Right ventricle myocardium superior (tissue), 1 donor: ENCODE data around the gene KANSL1L. TPM values are rescaled to one million over a fixed set of nuclear protein-coding genes. Genes with fewer than 3 reads are reported as not detected.
"Not testable (repeated sequence)": the region's sequence is repeated elsewhere in the genome, so short reads cannot be mapped to it uniquely, and the experiment has no call there.

ENCODE experiments used
- ATAC-seq: fragments of 200-7000 bp; cut with Tn5 transposase; one replicate; pipeline ENCODE4 v1.9.1; 2020; ENCODE audit warnings: mild to moderate bottlenecking; ENCODE audit not compliant: poor library complexity
- DNase-seq: peaks from one replicate; pipeline ENCODE4 v3.0.0-alpha.2; 2020
- intact Hi-C: fragments of 100-400 bp; cut with DNase I; formaldehyde crosslinking; loops from one replicate; pipeline ENCODE4 v1.11.2; 2022
- total RNA-seq: library from RNA; stranded (reverse); fragmentation: NEBNext Ultra II Directional; extraction: Animal tissue kit (Norgen Biotek cat#: 25700); gene quantifications from one replicate; pipeline ENCODE4 v1.2.1, GENCODE V29; 2021
- donor health status: DM: no; HTN: yes; CAD: no; lungs with severe emphysema.

The KANSL1L gene
- total RNA-seq, 1 donor from 2014 or later: 15.8 TPM

DNA sequence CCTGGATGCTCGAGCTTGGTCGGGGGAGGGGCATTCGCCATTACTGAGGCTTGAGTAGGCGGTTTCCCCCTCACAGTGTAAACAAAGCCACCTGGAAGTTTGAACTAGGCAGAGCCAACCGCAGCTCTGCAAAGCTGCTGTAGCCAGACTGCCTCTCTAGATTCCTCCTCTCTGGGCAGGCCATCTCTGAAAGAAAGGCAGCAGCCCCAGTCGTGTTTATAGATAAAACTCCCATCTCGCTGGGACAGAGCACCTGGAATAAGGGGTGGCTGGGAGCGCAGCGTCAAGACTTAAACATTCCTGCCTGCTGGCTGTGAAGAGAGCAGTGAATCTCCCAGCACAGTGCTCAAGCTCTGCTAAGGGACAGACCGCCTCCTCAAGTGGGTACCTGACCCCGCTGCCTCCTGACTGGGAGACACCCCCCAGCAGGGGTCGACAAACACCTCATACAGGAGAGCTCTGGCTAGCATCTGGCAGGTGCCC, 10.4 kb upstream of the KANSL1L start:
- intact Hi-C loops, DNase-seq: not testable (repeated sequence)

DNA sequence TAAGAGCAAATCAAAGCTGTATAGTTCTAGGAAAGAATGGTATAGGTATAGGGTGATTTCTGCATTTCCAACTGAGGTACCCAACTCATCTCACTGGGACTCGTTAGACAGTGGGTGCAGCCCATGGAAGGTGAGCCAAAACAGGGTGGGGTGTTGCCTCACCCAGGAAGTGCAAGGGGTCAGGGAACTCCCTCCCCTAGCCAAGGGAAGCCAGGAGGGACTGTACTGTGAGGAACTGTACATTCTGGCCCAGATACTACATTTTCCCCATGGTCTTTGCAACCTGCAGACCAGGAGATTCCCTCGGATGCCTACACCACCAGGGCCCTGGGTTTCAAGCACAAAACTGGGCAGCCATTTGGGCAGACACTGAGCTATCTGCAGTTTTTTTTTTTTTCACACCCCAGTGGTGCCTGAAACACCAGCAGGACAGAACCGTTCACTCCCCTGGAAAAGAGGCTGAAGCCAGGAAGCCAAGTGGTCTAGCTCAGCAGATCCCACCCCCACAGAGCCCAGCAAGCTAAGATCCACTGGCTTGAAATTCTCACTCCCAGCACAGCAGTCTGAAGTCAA, 9.9 kb upstream of the KANSL1L start:
- DNase-seq, ATAC-seq, intact Hi-C loops: not testable (repeated sequence)

More for the DNA sequence above, 10.4 kb upstream of the KANSL1L start:
- not testable (repeated sequence) for ATAC-seq

DNA sequence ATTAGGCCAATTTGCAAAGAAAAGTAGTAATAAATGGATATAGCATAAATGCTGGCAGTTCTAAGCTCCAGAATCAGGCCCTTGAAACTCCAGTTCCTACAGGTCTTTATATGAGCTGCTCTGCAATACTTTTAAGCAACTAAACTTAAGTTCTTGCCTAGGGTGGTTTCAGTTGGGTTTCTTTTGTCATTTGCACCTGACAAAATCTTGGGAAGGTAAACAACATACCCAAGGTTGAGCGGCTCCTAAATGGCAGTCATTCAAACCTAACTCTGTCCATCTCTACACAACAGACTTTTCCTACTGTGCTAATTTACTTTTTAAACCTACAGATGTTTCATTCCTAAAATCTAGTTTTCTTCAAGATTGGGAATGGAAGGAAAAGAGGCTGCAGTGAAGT, 9.3 kb upstream of the KANSL1L start:
- intact Hi-C loops: no loop called here
- DNase-seq: no peak
- ATAC-seq: no peak

DNA sequence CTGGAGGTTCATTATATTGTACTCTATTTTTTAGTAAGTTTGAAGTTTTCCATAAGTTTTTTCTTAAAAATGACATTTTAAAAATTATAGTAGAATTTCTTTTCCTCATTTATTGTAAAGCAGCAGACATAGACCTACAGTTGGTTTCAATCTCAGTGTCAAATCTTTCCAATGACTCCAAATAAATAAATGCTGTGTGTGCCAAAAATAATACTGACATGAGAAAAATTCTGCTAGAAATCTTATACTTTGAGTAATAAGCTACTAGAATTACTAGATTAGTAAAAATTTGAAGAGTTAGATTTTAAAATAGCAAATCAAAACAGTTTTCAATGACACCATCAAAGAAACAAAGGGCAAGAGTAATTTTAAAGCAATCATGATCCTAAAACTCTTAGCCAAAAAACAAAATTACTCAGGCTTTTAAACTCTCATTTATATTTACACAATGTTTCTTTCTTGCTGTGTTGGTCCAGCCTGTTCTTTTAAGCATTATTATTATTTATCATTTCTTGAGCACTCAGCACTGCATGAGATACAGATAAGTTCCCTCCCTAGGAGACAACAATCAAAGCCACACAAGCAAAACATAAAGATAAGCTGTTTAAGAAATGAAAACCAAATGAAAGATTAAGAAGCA, 8.3 kb upstream of the KANSL1L start:
- no peak for ATAC-seq
- intact Hi-C loops: loop anchor here (10.0 kb wide), 1 partner anchor 175 kb away; the partner anchor contains the start of gene RPE
- no peak for DNase-seq

DNA sequence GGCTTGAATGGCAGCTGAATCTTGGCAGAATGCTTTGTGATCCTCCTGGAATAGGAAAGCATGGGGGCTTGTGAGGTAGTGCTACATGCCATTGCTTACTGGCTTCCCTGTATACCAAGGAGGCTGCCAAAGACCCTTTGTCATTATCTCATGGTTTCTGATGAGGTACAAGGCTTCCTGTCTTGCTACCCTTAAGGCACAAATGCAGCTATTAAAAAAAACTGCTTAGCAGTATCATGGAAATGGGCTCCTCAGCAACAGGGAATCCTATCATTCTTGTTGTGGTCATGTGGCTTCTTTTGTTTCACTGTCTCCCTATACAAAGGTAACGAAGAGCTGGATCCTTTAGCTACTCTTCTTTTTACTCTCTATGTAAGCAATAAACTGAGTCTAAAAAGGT, 6.6 kb upstream of the KANSL1L start:
- DNase-seq (no peak), ATAC-seq (no peak)
- intact Hi-C loops: loop anchor here (10.0 kb wide), 1 partner anchor 173 kb away; the partner anchor contains the start of gene RPE

DNA sequence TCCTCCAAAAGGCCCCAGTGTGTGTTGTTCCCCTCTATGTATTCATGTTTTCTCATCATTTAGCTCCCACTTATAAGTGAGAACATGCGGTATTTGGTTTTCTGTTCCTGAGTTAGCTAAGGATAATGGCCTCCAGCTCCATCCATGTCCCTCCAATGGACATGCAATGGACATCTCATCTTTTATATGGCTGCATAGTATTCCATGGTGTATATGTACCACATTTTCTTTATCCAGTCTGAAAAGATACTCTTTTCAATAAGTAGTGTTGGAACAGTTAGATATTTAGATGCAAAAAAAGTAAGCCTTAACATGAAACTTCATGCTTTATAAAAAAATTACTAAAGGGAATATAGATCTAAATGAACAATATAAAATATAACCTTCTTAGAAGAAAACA, 5.9 kb upstream of the KANSL1L start:
- not testable (repeated sequence) for DNase-seq, ATAC-seq
- intact Hi-C loops: loop anchor here (10.0 kb wide), 1 partner anchor 172 kb away; the partner anchor contains the start of gene RPE

DNA sequence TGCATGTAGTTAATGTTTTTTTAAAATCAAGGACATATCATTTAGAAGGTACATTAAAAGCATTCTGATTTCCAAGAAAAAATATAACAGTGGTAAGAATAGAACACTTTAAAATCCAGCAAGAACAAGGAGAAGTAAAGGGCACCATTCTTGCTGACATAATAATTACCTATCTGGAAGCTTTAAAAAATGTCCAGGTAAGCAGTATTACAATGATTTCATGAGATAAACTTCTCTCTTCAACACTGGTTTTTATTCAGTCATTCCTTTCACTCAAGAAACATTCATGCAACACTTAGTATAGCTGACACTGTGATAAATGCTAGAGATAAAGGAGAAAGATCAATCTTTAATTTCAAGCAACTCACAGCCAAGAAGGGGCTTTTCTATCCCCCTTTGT, 2.9 kb upstream of the KANSL1L start:
- no peak for DNase-seq
- intact Hi-C loops: loop anchor here (10.0 kb wide), 1 partner anchor 169 kb away; the partner anchor contains the start of gene RPE
- ATAC-seq: no peak

DNA sequence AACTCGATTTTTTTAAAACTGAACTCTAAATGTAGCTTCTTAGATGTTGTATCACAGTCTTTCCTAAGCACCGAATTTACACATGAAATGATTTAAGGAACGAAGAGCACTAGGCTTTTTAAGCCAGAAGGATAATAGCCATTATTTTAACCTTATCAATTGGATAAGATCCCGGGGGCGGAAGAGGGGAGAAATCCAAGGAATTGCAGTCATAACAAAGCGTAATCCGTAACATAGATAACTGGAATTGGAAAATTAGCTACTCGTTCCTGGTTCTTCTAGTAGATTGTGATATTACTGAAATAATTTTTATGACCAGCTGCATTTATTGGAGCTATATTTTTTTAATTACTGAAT, 988 bp upstream of the KANSL1L start:
- no peak for ATAC-seq
- intact Hi-C loops: loop anchor here (10.0 kb wide), 1 partner anchor 167 kb away; the partner anchor contains the start of gene RPE
- no peak for DNase-seq

DNA sequence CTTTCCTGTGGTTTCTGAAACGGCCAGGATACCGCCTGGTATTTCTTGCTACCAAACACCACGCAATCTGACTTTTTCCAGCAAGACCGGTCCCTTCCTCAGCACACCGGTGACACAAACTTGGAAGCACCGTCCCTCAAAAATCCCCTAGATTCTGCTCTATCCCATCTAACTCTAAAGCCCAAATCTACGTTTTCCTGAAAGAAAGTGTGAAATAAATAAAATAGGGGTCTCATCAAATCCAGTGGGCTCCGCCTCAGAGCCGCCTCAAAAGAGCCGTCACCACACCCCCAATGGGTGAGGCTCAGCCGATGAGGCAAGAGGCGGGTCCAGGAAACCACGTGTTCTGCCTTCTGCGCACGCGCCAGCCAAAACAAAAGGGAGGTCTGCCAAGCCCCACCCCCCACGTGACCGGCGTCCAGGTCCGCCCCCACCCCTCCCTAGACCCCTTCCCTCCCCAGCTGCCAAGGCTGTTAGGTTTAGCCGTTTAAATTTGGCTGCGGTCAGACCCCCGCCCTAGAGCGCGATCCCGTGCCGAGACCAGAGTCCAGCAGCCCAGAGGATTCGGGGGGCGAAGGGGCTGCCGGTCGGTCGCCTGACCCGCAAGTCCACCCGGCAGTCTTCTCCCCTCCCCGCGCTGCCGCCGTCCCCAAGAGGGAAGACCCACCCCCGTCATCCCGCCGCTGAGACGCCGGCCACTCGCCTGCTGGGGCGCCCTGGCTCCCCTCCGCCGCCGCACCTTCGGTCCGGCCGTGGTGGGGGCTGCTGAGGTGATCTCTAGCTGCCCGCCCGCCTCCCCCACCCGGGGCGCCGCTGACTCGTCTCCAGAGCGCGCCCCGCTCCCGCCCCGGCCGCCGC, 534 bp downstream of the KANSL1L start:
- intact Hi-C loops: loop anchor here (10.0 kb wide), 1 partner anchor 166 kb away; the partner anchor contains the start of gene RPE
- ATAC-seq: peak; percentile 89
- peak; percentile 96 for DNase-seq

DNA sequence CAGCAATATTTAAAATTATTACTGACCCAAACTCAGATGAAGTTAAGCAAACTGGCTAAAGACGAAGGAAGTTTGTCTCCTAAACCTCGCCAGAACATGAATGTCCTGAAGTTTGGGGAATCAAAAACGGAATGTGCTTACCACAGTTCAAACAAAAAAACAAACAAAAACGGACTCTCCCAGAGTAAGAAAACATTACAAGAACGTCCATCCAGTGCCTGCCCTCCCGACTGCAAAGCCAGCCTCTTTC, 1.1 kb downstream of the KANSL1L start:
- DNase-seq: no peak
- intact Hi-C loops: loop anchor here (10.0 kb wide), 1 partner anchor 165 kb away; the partner anchor contains the start of gene RPE
- no peak for ATAC-seq

DNA sequence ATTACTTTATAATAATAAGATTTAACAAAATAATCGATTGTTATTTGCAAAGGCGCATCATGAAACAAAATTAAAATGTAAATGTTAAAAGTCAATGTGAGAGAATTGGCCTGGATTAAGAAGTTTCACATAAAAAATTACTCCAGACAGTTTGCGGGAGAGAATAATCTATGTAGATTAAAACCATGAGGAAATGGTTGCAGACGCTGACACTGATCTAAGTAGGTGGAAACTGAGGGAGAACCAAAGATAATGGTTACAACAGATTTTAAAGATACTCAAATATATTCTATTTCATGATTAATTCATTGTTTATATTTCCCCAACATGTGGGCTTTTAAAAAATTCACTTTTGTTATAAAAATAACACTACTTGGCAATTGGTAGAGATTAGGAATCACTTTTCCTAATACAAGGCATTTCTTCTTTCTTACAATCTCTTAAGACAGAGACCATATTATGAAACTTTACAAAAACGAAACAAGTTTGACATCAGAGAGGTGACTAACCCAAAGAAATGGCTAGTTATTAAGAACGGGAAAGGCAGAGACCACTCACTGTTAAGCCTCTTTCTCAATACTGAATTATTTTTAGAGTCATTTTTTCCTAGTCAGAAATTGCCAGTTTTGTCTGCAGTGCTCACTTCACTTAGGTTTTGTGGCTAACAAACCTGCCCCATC, 1.6 kb downstream of the KANSL1L start:
- DNase-seq (no peak), ATAC-seq (no peak)
- intact Hi-C loops: loop anchor here (10.0 kb wide), 1 partner anchor 165 kb away; the partner anchor contains the start of gene RPE

DNA sequence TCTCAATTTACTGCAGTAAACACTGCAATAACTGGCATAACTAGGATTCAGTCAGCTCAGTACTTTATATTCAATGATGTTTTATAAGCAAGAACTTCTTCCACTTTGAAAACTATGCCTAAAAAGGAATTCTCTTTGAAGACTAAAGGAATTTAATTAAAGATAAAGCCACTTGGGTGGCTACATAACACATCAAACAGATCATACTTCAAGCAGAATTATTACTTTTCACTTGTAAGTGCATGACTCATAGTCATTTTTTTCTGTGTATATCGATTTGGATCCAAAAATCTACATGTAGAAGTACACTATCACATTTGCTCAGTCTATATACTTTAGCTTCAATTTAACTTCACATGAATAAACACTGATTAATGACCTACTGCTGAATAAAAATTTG, 4.0 kb downstream of the KANSL1L start:
- intact Hi-C loops: no loop called here
- DNase-seq: no peak
- ATAC-seq: no peak

DNA sequence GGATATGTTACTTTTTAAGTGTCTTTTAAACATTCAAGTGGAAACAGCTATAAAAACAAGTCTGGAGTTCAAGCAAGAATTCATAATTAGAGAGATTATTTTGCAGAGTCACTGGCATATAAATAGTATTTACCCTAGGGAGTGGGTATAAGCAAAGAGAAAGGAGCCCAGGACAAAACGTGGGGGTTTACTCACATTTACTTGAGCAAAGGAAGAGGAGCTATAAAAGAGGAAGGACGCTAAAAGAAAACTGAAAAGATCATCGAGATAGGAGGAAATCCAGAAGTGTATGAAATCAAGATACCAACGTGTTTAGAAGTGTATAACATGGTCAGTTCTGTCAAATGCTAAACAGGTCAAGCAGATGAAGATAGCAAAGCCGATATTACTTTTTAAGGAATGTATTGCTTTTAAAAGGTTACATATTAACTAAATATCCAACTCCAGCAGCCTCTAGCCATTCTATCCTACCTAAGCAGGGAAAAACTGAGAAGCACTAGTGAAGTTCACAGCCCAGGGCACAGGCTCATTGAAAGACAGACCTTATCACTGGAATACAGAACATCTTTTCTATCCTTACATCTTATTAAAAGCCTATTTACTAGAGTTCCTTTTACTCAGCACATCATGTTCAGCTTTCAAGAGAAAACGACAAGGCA, 8.6 kb downstream of the KANSL1L start:
- intact Hi-C loops: no loop called here
- DNase-seq: no peak
- peak; percentile 36 for ATAC-seq

DNA sequence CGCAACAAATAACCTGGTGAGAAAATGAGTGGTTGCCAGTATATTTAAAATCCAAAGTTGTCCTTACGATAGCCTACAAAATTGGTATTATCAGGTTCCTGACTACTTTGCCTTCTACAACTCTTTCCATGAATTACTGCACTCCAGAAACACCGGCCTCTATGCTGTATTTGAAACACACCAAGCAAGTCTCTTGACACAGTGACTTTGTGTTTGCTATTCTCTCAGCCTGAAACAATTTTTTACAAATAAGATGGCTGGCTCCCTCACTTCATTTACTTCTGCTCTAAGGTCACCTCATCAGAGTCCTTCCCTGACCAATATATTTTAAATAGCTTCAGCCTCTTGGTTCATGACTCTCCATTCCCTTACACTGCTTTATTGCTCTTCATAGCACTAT, 12.2 kb downstream of the KANSL1L start:
- ATAC-seq: no peak
- intact Hi-C loops: no loop called here
- no peak for DNase-seq

DNA sequence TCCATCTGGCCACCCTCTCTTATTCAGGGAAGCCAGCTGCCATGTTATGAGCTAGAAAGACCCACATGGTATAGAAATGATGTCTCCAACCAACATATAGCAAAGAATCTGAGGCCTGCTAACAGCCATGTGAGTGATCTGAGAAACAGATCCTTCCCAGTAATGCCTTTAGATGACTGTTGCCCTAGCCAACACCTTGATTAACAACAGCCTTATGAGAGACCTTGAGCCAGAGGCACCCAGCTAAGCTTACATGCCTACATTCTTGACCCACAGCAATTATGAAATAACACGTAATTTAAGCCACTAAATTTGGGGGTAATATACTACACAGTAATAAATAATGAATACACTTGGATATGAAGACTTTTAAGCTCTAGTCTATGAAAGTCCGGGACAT, 13.0 kb downstream of the KANSL1L start:
- no peak for DNase-seq
- intact Hi-C loops: no loop called here
- ATAC-seq: no peak

DNA sequence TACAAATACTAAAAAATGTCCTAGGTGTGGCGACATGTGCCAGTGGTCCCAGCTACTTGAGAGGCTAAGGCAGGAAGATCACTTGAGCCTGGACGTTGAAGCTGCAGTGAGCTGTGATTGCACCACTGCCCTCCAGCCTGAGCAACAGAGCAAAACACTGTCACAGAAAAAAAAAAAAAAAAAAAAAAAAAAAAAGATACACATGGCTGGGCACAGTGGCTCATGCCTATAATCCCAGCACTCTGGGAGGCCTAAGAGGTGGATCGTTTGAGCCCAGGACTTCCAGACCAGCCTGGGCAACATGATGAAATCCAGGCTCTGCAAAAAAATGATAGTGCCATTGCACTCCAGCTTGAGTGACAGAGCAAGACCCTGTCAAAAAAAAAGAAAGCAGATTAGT, 13.7 kb downstream of the KANSL1L start:
- intact Hi-C loops: no loop called here
- DNase-seq (no peak), ATAC-seq (no peak)

DNA sequence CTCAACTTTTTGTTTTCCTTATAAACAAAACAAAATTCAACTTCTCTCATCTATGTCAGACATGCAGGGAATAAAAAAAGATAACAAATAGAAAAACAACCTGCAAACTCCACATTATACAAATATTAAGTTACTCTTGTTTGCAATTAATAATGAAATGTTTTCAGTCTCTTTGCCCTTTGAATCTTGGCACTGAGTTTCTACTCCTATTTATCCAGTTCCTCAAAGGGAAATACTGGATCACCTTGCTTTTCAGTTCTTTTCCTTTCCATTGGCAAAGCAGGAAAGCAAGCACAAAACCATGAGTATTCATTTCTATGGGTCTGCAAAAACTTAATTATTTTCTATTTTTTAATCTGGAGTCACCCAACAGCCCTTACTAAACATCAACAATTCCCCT, 23.6 kb downstream of the KANSL1L start:
- intact Hi-C loops: no loop called here
- no peak for ATAC-seq
- DNase-seq: no peak

DNA sequence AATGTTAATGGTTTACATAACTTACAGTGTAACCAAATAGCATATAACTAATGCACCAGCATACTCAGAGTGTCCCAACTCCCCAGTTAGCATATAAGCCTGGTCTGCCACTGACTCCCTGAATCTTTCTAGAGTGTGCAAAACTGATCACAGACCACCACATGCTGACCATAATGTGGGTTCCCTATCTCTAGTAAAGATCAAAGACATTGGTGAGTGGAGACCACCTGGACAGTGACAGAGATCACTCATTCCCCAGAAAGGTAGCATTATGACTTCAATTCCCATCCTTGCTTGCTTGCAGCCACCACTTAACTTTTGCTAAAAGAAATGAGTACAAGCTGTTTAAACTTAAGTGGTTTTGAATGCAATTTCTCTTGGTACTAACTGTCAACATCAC, 39.0 kb downstream of the KANSL1L start:
- intact Hi-C loops: no loop called here
- DNase-seq: no peak
- no peak for ATAC-seq
